ENCODE data around the gene PPP2R5C.
"Not testable (repeated sequence)": the region's sequence is repeated elsewhere in the genome, so short reads cannot be mapped to it uniquely, and the experiment has no call there.

Gene PPP2R5C

GRCh38 chr14:101761032-101761880 lies at the start of gene PPP2R5C:
Gene PPP2R5C, plus strand, starts transcription at chr14:101761709. Its CDS starts 185 bp downstream, at chr14:101761894.
- DNase-seq = peak; percentile 75 to 98 (median 93)
- intact Hi-C loops (cut with DNase I) = loop anchor here (5.0 kb wide), 2 partner anchors 186 to 206 kb away; no protein-coding TSS in a partner anchor

- DNase-seq; intact Hi-C loops (cut with DNase I): not testable (repeated sequence)
These were observed 49.7 kb upstream of the PPP2R5C start for GRCh38 chr14:101711857-101712233.

GRCh38 chr14:101712341-101712740 lies 49.2 kb upstream of the PPP2R5C start:
- intact Hi-C loops (cut with DNase I); DNase-seq: not testable (repeated sequence)

- DNase-seq; intact Hi-C loops (cut with DNase I): not testable (repeated sequence)
These were observed 48.4 kb upstream of the PPP2R5C start for GRCh38 chr14:101713091-101713490.

- DNase-seq = peak in 2 of 42 donors; percentile 13 to 34
- intact Hi-C loops (cut with DNase I) = no loop called here
These were observed 47.7 kb upstream of the PPP2R5C start for GRCh38 chr14:101713621-101714349.

GRCh38 chr14:101714394-101714793 lies 47.1 kb upstream of the PPP2R5C start:
- intact Hi-C loops (cut with DNase I) = no loop called here
- DNase-seq = no peak

GRCh38 chr14:101715210-101716076 lies 46.1 kb upstream of the PPP2R5C start:
- DNase-seq = peak in 3 of 42 donors; percentile 13 to 29 (median 25)

GRCh38 chr14:101716077-101716950 lies 45.2 kb upstream of the PPP2R5C start:
- intact Hi-C loops (cut with DNase I) = no loop called here
- DNase-seq = peak in 1 of 42 donors; percentile 18

More at GRCh38 chr14:101715210-101716076, 46.1 kb upstream of the PPP2R5C start:
- intact Hi-C loops (cut with DNase I) = no loop called here

GRCh38 chr14:101716956-101717662 lies 44.4 kb upstream of the PPP2R5C start:
- peak in 6 of 42 donors; percentile 28 to 69 (median 44) for DNase-seq

GRCh38 chr14:101717663-101718490 lies 43.6 kb upstream of the PPP2R5C start:
- peak in 1 of 42 donors; percentile 34 for DNase-seq
- intact Hi-C loops (cut with DNase I) = no loop called here

More at GRCh38 chr14:101716956-101717662, 44.4 kb upstream of the PPP2R5C start:
- intact Hi-C loops (cut with DNase I) = no loop called here

- intact Hi-C loops (cut with DNase I) = no loop called here
- DNase-seq = peak in 1 of 42 donors; percentile 34
These were observed 42.4 kb upstream of the PPP2R5C start for GRCh38 chr14:101719045-101719645.

GRCh38 chr14:101719708-101720107 lies 41.8 kb upstream of the PPP2R5C start:
- peak in 39 of 42 donors; percentile 34 to 88 (median 68) for DNase-seq
- intact Hi-C loops (cut with DNase I) = no loop called here

GRCh38 chr14:101721111-101721510 lies 40.4 kb upstream of the PPP2R5C start:
- DNase-seq = peak in 2 of 42 donors; percentile 13
- intact Hi-C loops (cut with DNase I) = no loop called here

GRCh38 chr14:101721951-101722661 lies 39.4 kb upstream of the PPP2R5C start:
- intact Hi-C loops (cut with DNase I) = no loop called here
- DNase-seq = peak in 2 of 42 donors; percentile 34 to 41

- DNase-seq = peak in 2 of 42 donors; percentile 17 to 29
- intact Hi-C loops (cut with DNase I) = no loop called here
These were observed 38.4 kb upstream of the PPP2R5C start for GRCh38 chr14:101723061-101723595.
